Skeletal muscle satellite cell (primary cell): ENCODE data around the gene TTLL9.

Source experiments
- H3K27me3 ChIP-seq: 2 replicates; pipeline ENCODE4 v1.7.0; 2013; ENCODE audit warnings: low read length; ENCODE audit not compliant: control insufficient read depth, insufficient read depth
- H3K36me3 ChIP-seq: 2 replicates; pipeline ENCODE4 v1.7.0; 2013; ENCODE audit warnings: mild to moderate bottlenecking, control low read depth, low read length; ENCODE audit not compliant: insufficient read depth
- H3K4me1 ChIP-seq: 2 replicates; pipeline ENCODE4 v1.7.0; 2013; ENCODE audit warnings: low read length; ENCODE audit not compliant: control insufficient read depth, insufficient read depth
- H3K4me2 ChIP-seq: 2 replicates; pipeline ENCODE4 v1.7.0; 2013; ENCODE audit warnings: mild to moderate bottlenecking, low read length
- H3K4me3 ChIP-seq: 2 replicates; pipeline ENCODE4 v1.7.0; 2013; ENCODE audit warnings: low read length
- H3K9ac ChIP-seq: 2 replicates; pipeline ENCODE4 v1.7.0; 2013; ENCODE audit warnings: mild to moderate bottlenecking, low read depth, low read length, moderate library complexity
- H3K9me3 ChIP-seq: replicated peaks from 2 replicates; pipeline ENCODE4 v1.7.0; 2013; ENCODE audit warnings: mild to moderate bottlenecking, control low read depth, low read length

The TTLL9 gene

DNA sequence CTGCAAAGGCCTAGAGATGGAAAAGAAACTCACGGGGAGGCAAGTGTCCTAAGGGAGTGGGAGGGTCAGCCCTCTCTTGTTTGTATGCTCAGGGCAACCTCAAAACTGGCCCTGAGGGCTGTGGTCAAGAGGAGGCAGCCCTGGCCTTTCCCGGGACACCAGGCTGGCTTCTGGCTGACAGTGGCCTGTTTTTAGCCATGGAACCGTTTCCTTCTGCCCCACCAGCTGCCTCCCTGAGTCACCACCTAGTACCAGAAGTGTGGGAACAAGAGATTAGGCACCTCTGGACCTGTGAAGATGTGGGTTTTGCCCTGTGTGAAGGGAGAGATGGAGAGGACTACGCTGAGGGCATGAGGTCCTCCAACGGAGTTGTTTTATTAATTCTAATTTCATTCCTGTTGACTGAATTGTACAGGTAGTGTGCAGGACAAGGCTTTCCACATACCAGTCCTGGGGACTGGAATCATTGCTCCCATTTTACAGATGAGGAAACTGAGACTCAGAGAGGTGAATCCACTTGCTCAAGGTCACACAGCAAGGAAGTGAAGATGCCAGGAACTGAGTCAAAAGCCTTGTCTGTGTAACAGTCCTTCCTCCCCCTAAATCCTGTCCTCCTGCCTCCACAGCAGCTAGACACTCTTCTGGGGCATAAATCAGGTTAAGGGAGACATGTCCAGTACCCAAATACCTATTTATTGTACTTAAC lies 30.5 kb upstream of the TTLL9 start:
- Histone ChIP-seq H3K27me3 (peaks cover 2% of the 10 kb centered on the region), H3K4me1 (peaks cover 52% of the 10 kb centered on the region), H3K9me3 (no peaks in the 10 kb centered on the region), H3K36me3 (no peaks in the 10 kb centered on the region), H3K4me2 (no peak overlapping the region), H3K9ac (no peak overlapping the region), H3K4me3 (no peak overlapping the region)

- Histone ChIP-seq H3K36me3 (no peaks in the 10 kb centered on the region), H3K4me3 (no peak overlapping the region), H3K4me2 (no peak overlapping the region), H3K27me3 (peaks cover 2% of the 10 kb centered on the region), H3K4me1 (peaks cover 52% of the 10 kb centered on the region), H3K9me3 (no peaks in the 10 kb centered on the region), H3K9ac (no peak overlapping the region)
Observed at GRCh38 chr20:31840906-31841816, 29.3 kb upstream of the TTLL9 start.

DNA sequence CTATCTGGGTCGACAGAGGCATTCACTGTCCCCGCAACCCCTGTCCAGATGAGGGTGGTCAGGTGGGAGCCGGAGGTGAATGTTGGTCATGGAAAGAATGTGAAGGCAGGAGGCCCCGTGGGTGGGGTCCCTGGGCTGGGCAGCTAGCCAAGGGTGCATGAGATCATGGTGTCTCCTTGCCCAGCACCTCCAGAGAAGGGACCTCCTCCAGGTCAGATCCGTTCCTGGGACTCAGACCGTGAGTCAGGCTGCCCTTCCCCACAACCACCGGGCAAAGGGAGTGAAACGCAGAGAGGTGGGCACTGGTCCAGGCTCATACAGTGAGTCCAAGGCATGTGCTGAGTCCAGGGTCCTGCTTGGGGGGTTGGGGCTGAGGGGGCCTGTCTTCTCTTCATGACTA lies 28.5 kb upstream of the TTLL9 start:
- H3K9ac ChIP-seq = peak overlapping the region; percentile 21
- H3K4me1 ChIP-seq = peaks cover 45% of the 10 kb centered on the region

GRCh38 chr20:31842471-31843157 lies 27.8 kb upstream of the TTLL9 start:
- Histone ChIP-seq H3K4me1 (peaks cover 38% of the 10 kb centered on the region), H3K4me3 (no peak overlapping the region), H3K9me3 (no peaks in the 10 kb centered on the region), H3K27me3 (peaks cover 7% of the 10 kb centered on the region), H3K4me2 (peak overlapping the region; percentile 35), H3K36me3 (no peaks in the 10 kb centered on the region), H3K9ac (peak overlapping the region; percentile 21)

More for the DNA sequence above, 28.5 kb upstream of the TTLL9 start:
- H3K27me3 ChIP-seq = peaks cover 2% of the 10 kb centered on the region
- peak overlapping the region; percentile 35 for H3K4me2 ChIP-seq
- no peak overlapping the region for H3K4me3 ChIP-seq
- no peaks in the 10 kb centered on the region for H3K9me3 ChIP-seq
- H3K36me3 ChIP-seq = no peaks in the 10 kb centered on the region

DNA sequence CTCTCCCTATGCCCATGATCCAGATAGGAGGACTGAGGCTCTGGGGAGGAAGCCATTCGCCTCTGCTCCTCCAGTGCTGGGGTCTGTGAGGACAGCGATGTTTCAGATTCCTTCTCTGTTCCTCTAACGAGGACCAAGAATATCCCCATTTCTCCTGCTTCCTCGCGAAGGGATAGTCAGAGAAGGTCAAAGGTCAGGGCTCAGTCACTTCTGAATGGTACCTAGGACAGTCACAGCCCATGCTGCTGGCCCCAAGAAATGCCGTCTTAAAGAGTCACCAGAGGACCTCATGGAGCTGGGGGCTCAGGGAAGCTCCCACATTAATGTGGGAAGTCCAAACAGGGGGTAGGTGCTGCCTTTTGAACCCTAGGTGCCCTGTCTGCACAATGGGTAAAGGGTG lies 27.1 kb upstream of the TTLL9 start:
- Histone ChIP-seq H3K9me3 (no peaks in the 10 kb centered on the region), H3K4me2 (peak overlapping the region; percentile 35), H3K4me1 (peaks cover 31% of the 10 kb centered on the region), H3K4me3 (no peak overlapping the region), H3K36me3 (no peaks in the 10 kb centered on the region), H3K27me3 (peaks cover 13% of the 10 kb centered on the region), H3K9ac (no peak overlapping the region)

DNA sequence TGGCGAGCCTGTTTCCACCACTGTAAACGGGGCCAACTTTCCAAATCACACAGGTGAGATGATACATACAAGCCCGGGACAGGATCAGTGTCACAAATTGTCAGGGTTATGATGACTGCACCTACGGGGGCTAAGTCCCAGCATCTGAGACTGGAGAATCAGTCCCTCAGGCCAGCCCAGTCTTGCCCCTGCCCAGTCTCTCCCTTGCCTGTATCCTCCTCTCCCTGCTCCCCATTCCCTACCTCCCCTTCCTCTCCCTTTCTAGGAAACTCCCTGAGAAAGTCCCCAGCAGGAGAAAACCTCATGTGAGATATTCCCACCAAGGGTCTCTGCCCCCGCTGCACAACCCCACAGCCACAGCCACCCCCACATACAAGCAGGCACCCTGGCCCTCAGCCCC lies 26.6 kb upstream of the TTLL9 start:
- H3K36me3 ChIP-seq = no peaks in the 10 kb centered on the region
- peaks cover 31% of the 10 kb centered on the region for H3K4me1 ChIP-seq
- no peak overlapping the region for H3K4me2 ChIP-seq
- H3K4me3 ChIP-seq = no peak overlapping the region
- no peak overlapping the region for H3K9ac ChIP-seq
- H3K9me3 ChIP-seq = no peaks in the 10 kb centered on the region
- H3K27me3 ChIP-seq = peaks cover 17% of the 10 kb centered on the region

GRCh38 chr20:31844737-31845299 lies 25.6 kb upstream of the TTLL9 start:
- Histone ChIP-seq H3K4me1 (peaks cover 31% of the 10 kb centered on the region), H3K4me2 (no peak overlapping the region), H3K9ac (no peak overlapping the region), H3K27me3 (peaks cover 26% of the 10 kb centered on the region), H3K36me3 (no peaks in the 10 kb centered on the region), H3K4me3 (no peak overlapping the region), H3K9me3 (no peaks in the 10 kb centered on the region)

GRCh38 chr20:31845300-31845863 lies 25.1 kb upstream of the TTLL9 start, which contains the start of gene FOXS1:
Gene FOXS1, minus strand, starts transcription at chr20:31845604. Its CDS starts 62 bp downstream, at chr20:31845542.
- H3K9ac ChIP-seq = no peak within 1 kb of the TSS
- no peak within 1 kb of the TSS for H3K4me2 ChIP-seq
- no peaks in the 10 kb centered on the region for H3K36me3 ChIP-seq
- no peaks in the 10 kb centered on the region for H3K9me3 ChIP-seq
- H3K4me3 ChIP-seq = no peak within 1 kb of the TSS
- H3K27me3 ChIP-seq = peaks cover 32% of the 10 kb centered on the region
- peaks cover 31% of the 10 kb centered on the region for H3K4me1 ChIP-seq

- Histone ChIP-seq H3K4me1 (peaks cover 28% of the 10 kb centered on the region), H3K9me3 (no peaks in the 10 kb centered on the region), H3K9ac (no peak overlapping the region), H3K36me3 (no peaks in the 10 kb centered on the region), H3K4me3 (no peak overlapping the region), H3K4me2 (no peak overlapping the region), H3K27me3 (peaks cover 45% of the 10 kb centered on the region)
Observed at GRCh38 chr20:31846793-31847138, 23.7 kb upstream of the TTLL9 start.

GRCh38 chr20:31848088-31848999 lies 22.1 kb upstream of the TTLL9 start:
- H3K4me3 ChIP-seq = no peak overlapping the region
- peaks cover 12% of the 10 kb centered on the region for H3K4me1 ChIP-seq
- H3K9me3 ChIP-seq = no peaks in the 10 kb centered on the region
- no peak overlapping the region for H3K4me2 ChIP-seq
- H3K36me3 ChIP-seq = no peaks in the 10 kb centered on the region
- no peak overlapping the region for H3K9ac ChIP-seq
- peaks cover 46% of the 10 kb centered on the region for H3K27me3 ChIP-seq
